Measurements from ENCODE around the gene APIP.
"Not testable (repeated sequence)": the region's sequence is repeated elsewhere in the genome, so short reads cannot be mapped to it uniquely, and the experiment has no call there.

The APIP gene

DNA sequence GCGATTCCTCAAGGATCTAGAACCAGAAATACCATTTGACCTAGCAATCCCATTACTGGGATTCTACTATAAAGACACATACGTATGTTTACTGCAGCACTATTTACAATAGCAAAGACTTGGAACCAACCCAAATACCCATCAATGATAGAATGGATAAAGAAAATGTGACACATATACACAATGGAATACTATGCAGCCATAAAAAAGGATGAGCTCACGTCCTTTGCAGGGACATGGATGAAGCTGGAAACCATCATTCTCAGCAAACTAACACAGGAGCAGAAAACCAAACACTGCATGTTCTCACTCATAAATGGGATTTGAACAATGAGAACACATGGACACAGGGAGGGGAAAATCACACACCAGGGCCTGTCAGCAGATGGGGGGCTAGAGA is 20.0 kb downstream of the APIP start:
- not testable (repeated sequence) for DNase-seq (ENCODE audit: low read depth); H3K4me3 ChIP-seq (ENCODE audit: low read depth, low read length)

GRCh38 chr11:34893416-34893815 is 22.8 kb downstream of the APIP start:
- no peak overlapping the region for H3K4me3 ChIP-seq (ENCODE audit: low read depth, low read length)
- DNase-seq (ENCODE audit: low read depth), result no peak

GRCh38 chr11:34891611-34892010 is 24.6 kb downstream of the APIP start:
- no peak for DNase-seq (ENCODE audit: low read depth)
- no peak overlapping the region for H3K4me3 ChIP-seq (ENCODE audit: low read depth, low read length)

- H3K4me3 ChIP-seq (ENCODE audit: low read depth, low read length), result no peak overlapping the region
- no peak for DNase-seq (ENCODE audit: low read depth)
Observed at GRCh38 chr11:34890812-34891211, 25.4 kb downstream of the APIP start.

DNA sequence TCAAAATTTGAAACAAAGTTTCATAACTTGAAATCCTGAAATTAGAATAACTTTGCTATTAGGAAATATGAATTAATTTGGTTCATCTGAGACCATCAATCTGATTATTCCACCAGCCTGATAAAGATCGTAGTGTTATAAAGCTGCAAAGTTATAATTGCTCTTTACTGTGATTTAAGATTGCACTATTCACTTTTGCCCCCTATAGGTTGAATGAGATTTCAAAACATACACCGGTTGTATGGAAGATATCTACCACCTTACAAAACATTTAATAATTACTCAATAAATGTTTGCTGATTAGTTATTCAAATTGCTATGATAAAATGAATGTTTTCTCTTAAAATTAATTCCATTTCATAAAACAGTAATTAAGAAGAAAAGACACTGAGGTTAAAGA is 26.1 kb downstream of the APIP start:
- DNase-seq (ENCODE audit: low read depth), result no peak
- H3K4me3 ChIP-seq (ENCODE audit: low read depth, low read length), result no peak overlapping the region

GRCh38 chr11:34887260-34887659 is 28.9 kb downstream of the APIP start:
- no peak overlapping the region for H3K4me3 ChIP-seq (ENCODE audit: low read depth, low read length)
- DNase-seq (ENCODE audit: low read depth), result no peak

DNA sequence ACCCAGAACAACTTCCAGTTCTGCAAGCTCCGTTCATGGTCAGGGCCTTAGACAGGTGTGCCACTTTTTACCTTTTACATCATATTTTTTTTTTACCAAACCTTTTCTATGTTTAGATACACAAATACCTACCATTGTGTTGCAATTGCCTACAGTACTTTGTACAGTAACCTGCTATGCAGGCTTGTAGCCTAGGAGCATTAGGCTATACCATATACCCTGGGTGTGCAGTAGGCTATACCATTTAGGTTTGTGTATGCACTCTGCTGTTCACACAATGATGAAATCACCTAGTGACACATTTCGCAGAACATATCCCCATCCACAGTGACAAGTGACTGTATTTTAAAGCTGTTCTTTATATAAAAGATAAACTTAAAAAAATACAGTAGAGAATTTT is 29.6 kb downstream of the APIP start:
- H3K4me3 ChIP-seq (ENCODE audit: low read depth, low read length), result no peak overlapping the region
- no peak for DNase-seq (ENCODE audit: low read depth)

DNA sequence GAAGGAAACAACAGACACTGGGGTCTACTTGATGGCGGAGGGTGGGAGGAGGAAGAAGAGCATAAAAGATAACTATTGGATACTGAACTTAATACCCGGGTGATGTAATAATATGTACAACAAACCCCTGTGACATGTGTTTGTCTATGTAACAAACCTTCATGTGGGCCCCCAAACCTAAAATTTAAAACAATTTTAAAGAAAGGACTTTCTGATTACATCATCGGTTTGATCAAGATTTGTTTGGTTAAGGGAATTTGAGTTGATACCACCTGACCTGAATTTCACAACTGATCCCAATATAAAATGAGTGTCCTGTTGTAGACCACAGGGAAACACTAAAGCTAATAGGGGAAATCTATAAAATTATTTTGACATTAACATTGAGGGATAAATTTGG is 34.3 kb downstream of the APIP start:
- no peak overlapping the region for H3K4me3 ChIP-seq (ENCODE audit: low read depth, low read length)
- no peak for DNase-seq (ENCODE audit: low read depth)

GRCh38 chr11:34877375-34877975 is 38.7 kb downstream of the APIP start:
- H3K4me3 ChIP-seq (ENCODE audit: low read depth, low read length), result no peak overlapping the region
- DNase-seq (ENCODE audit: low read depth), result no peak

GRCh38 chr11:34874202-34874601 is 42.0 kb downstream of the APIP start:
- no peak overlapping the region for H3K4me3 ChIP-seq (ENCODE audit: low read depth, low read length)
- no peak for DNase-seq (ENCODE audit: low read depth)

DNA sequence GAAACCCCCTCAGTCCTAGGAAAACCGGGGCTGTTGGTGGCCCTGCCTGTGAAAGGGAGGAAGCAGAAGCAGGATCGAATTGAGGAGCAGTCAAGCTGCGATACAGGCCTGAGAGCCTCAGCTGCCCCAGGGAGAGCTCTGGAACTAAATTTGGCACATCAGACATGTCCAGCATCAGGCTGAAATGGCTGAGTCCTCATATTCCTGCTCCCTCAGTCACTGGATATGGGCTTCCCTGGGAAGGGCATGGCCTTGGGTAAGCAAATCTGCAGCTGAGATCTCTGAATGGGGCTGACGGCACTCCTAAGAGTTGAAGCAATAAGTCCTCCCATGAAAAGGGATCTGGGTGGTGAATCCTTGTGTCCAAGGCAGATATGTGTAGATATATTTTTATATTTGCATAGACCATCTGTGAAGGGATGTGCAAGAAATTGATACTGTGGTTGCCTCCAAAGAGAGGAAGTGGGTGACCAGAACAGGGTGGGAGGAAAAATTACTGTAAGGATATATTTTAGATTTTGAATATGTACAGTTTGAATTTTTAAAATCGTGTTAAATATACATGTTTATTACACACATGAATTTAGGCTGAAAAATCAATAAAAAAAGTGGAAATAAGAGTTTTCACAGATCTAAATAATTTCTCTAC is 45.5 kb downstream of the APIP start:
- H3K4me3 ChIP-seq (ENCODE audit: low read depth, low read length), result no peak overlapping the region
- DNase-seq (ENCODE audit: low read depth), result no peak

GRCh38 chr11:34869425-34869824 is 46.8 kb downstream of the APIP start:
- H3K4me3 ChIP-seq (ENCODE audit: low read depth, low read length), result no peak overlapping the region
- DNase-seq (ENCODE audit: low read depth), result no peak

DNA sequence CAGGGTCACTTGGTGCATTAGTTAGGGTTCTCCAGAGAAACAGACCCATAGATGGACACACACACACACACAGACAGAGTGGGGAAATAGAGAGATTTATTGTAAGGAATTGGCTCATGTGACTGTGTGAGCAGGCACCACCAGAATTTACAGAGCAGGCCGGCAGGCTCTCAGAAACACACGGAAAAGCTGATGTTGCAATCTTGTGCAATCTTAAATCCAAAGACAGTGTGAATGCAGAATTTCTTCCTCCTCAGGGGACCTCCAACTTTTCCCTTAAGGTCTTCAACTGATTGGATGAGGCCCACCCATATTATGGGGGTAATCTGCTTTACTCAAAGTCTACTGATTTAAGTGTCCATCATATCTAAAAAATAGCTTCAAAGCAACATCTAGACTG is 49.8 kb downstream of the APIP start:
- H3K4me3 ChIP-seq (ENCODE audit: low read depth, low read length), result no peak overlapping the region
- peak; percentile 28 for DNase-seq (ENCODE audit: low read depth)

- no peak overlapping the region for H3K4me3 ChIP-seq (ENCODE audit: low read depth, low read length)
- DNase-seq (ENCODE audit: low read depth), result no peak
Observed at GRCh38 chr11:34865261-34865660, 50.9 kb downstream of the APIP start.

DNA sequence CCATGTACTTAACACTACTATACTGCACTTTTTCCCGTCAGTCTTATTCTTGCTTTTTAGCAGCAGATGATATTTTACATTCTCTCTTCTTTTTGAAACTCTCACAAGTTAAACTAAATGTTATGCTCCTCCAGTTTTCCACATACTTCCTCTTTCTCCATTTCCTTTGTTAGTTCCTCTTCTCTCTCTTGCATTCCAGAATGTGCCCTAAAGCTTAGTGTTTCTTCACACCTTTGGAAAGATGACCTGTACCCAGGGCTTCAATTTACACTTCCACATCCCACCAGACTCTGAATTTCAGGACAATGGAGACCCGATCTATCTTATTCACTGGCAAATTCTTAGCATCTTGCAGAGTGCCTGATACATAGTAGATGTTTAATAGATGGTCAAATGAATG is 51.8 kb downstream of the APIP start:
- DNase-seq (ENCODE audit: low read depth), result no peak
- no peak overlapping the region for H3K4me3 ChIP-seq (ENCODE audit: low read depth, low read length)

DNA sequence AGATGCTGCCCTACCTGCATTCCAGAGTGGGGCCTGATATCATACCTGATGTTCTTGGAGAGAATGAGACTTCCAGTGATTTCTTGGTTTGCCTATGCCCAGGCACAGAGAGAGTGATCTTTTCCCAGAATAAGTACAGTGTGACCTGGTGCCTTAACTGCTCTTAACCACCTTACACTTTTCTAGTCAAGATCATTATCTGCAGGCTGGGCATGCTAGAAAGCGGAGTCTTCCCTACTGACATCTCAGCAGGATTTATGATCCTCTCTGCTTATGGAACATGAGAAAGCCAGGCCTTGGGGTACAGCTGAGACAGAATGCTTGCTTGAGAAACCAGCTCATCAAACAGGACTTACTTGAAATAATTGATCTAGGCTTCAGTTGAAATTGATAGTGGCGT is 53.1 kb downstream of the APIP start:
- H3K4me3 ChIP-seq (ENCODE audit: low read depth, low read length), result no peak overlapping the region
- no peak for DNase-seq (ENCODE audit: low read depth)

DNA sequence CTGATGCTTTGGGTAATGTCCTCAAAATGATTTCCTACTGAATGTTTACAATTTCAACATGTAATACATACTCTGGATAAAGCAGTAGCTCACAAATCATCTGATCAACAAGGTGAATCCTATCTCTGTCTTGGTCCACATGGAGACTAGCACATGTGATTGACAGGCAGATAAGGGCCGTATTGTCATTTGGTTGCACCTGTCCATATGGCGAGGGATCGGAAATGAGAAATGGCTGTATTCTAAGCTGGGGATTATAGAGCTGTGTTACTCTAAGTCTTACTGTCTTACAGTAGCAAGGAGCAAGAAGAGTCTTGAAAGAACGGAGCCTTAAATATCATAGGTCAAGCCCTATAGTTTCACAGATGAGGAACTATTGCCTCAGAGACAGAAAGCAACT is 55.7 kb downstream of the APIP start:
- DNase-seq (ENCODE audit: low read depth), result no peak
- no peak overlapping the region for H3K4me3 ChIP-seq (ENCODE audit: low read depth, low read length)

DNA sequence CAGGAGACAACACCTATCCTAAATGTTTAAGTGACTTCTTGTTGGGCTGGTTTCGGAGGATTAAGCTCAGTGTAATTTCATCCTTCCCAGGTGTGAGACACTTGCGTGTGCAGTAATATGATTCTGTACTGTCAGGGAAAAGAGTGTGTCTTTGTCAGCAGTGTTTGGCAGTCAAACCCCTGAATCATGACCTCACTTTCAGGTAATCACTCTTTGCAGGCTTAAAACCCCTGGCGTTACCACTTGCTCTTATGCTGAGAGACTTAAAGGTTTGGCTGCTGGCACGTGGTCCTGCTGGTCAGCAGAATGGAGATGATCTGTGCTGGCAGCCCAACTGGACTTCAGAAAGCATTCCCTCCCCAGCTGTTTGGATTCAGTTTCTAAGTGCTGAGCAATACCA is 56.1 kb downstream of the APIP start:
- DNase-seq (ENCODE audit: low read depth), result no peak
- H3K4me3 ChIP-seq (ENCODE audit: low read depth, low read length), result no peak overlapping the region

GRCh38 chr11:34859496-34859895 is 56.7 kb downstream of the APIP start:
- no peak overlapping the region for H3K4me3 ChIP-seq (ENCODE audit: low read depth, low read length)
- DNase-seq (ENCODE audit: low read depth), result no peak

DNA sequence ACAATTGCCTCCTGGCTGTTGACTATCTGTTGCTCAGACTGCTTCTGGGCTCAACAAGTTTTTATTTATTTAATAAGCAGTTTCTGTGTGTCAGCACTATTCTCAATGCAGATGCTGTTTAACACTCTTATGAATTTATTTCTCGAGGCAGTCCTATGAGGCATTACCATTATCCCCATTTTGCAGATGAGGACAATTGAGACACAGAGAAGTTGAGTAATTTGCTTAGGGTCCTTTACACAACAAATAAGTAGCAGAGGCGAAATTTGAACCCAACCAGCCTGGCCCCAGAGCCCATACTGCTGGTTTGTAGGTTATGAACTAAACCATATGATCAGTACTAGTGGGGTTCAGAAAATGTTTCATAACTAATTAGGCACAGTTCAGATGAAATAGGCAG is 58.7 kb downstream of the APIP start:
- DNase-seq (ENCODE audit: low read depth), result no peak
- H3K4me3 ChIP-seq (ENCODE audit: low read depth, low read length), result no peak overlapping the region

GRCh38 chr11:34856251-34856650 is 59.9 kb downstream of the APIP start:
- DNase-seq (ENCODE audit: low read depth), result no peak
- no peak overlapping the region for H3K4me3 ChIP-seq (ENCODE audit: low read depth, low read length)

GRCh38 chr11:34855754-34856095 is 60.5 kb downstream of the APIP start:
- no peak for DNase-seq (ENCODE audit: low read depth)
- no peak overlapping the region for H3K4me3 ChIP-seq (ENCODE audit: low read depth, low read length)

All from skeletal muscle cell (primary cell).